Uterine smooth muscle cell (primary cell): ENCODE measurements around the gene IRX2. TPM values are rescaled to one million over a fixed set of nuclear protein-coding genes. Genes with fewer than 3 reads are reported as not detected.

Experiments used
- total RNA-seq: library from RNA; depleted of rRNA; stranded (reverse); fragments of >200 nt; gene quantifications from 2 replicates; pipeline ENCODE4 v1.2.3, GENCODE V29; 2014

The IRX2 gene
- total RNA-seq, result under 0.01 and 0.11 TPM in 2 replicates

GRCh38 chr5:2751592-2752021, at the start of gene IRX2:
TSS of gene IRX2 (minus strand) at chr5:2751677. CDS start at chr5:2751413, 264 bp downstream.

